ENCODE data around the gene FCER2. TPM values are rescaled to one million over a fixed set of nuclear protein-coding genes. Genes with fewer than 3 reads are reported as not detected.

Gene FCER2
- total RNA-seq, 1 experiment from 2014 or later = 0.48 TPM

DNA sequence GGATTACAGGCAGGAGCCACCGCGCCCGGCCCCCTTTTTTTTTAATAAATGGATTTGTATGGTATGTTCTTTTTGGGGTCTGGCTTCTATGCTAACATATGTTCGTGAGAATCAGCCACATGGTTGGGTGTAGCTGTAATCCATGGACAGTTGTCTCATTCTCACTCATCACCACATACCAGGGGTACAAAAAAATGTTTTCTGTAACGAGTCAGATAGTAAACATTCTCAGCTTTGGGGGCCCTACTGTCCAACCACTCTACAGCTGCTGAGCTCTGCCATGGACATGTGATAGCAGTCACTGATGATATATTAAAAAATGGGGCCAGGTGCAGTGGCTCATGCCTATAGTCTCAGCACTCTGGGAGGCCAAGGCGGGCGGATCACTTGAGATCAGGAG, 38.2 kb downstream of the FCER2 start (continued):
- TF ChIP-seq IRF2 (CRISPR knock-in tag; IDR thresholded peaks at IDR 0.05; ENCODE audit: borderline replicate concordance, low read depth) (no peak), PRRX2 (CRISPR knock-in tag; IDR thresholded peaks at IDR 0.05) (no peak), FOXJ3 (CRISPR knock-in tag; IDR thresholded peaks at IDR 0.05; ENCODE audit: borderline replicate concordance) (no peak), ZNF317 (CRISPR knock-in tag; IDR thresholded peaks at IDR 0.05; ENCODE audit: borderline replicate concordance, low read depth) (no peak), NR2C2 (CRISPR knock-in tag; IDR thresholded peaks at IDR 0.05) (no peak), SOX15 (CRISPR knock-in tag; IDR thresholded peaks at IDR 0.05) (no peak), NFYB (CRISPR knock-in tag; conservative IDR thresholded peaks at IDR 0.05; ENCODE audit: low read depth) (no peak), AFF4 (CRISPR knock-in tag; IDR thresholded peaks at IDR 0.05; ENCODE audit: borderline replicate concordance) (no peak), TP53 (CRISPR knock-in tag; IDR thresholded peaks at IDR 0.05) (no peak)

DNA sequence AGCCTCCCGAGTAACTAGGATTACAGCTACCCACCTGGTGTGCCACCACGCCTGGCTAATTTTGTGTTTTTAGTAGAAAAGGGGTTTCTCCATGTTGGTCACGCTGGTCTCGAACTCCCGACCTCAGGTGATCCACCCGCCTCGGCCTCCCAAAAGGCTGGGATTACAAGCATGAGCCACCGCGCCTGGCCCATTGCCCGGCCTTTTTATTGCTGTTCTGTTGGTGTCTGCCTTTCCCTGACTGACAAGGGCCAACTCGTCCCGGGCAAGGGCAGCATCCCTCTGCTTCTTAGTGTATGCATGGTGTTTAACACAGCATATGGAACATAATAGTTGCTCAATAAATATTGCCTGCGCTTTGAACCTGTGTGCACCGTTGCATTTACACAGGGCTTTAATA, 39.3 kb downstream of the FCER2 start:
- Mint-ChIP-seq H3K27ac (no peak overlapping the region), H3K4me3 (no peak overlapping the region), H3K36me3 (no peaks in the 10 kb centered on the region), H3K27me3 (ENCODE audit: low read depth) (peaks cover 39% of the 10 kb centered on the region), H3K9me3 (no peaks in the 10 kb centered on the region), H3K4me1 (no peaks in the 10 kb centered on the region)
- ATAC-seq (no peak), DNase-seq (ENCODE audit: low spot score) (no peak)
- POLR2A ChIA-PET = no interaction called here
- TF ChIP-seq, protein P1, sequence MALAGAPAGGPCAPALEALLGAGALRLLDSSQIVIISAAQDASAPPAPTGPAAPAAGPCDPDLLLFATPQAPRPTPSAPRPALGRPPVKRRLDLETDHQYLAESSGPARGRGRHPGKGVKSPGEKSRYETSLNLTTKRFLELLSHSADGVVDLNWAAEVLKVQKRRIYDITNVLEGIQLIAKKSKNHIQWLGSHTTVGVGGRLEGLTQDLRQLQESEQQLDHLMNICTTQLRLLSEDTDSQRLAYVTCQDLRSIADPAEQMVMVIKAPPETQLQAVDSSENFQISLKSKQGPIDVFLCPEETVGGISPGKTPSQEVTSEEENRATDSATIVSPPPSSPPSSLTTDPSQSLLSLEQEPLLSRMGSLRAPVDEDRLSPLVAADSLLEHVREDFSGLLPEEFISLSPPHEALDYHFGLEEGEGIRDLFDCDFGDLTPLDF (CRISPR knock-in tag; IDR thresholded peaks at IDR 0.05) = no peak
- no peak for TF ChIP-seq MAX (CRISPR knock-in tag; IDR thresholded peaks at IDR 0.05)
- TF ChIP-seq ETV6 (CRISPR knock-in tag; IDR thresholded peaks at IDR 0.05) = no peak
- no peak for TF ChIP-seq TP53 (CRISPR knock-in tag; IDR thresholded peaks at IDR 0.05)
- no peak for TF ChIP-seq JAZF1 (CRISPR knock-in tag; IDR thresholded peaks at IDR 0.05)
- CTCF ChIA-PET = interaction anchor here (0.8 kb wide), 1 partner anchor 94 kb away, joined by 3 read pairs; no protein-coding TSS in a partner anchor

GRCh38 chr19:7661744-7662538, 40.0 kb downstream of the FCER2 start:
- TF ChIP-seq NR1H2 (CRISPR knock-in tag; IDR thresholded peaks at IDR 0.05) (no peak), ZNF121 (CRISPR knock-in tag; IDR thresholded peaks at IDR 0.05) (no peak), ZNF138 (CRISPR knock-in tag; conservative IDR thresholded peaks at IDR 0.05) (no peak), SMAD4 (CRISPR knock-in tag; IDR thresholded peaks at IDR 0.05) (no peak), FOXK1 (CRISPR knock-in tag; IDR thresholded peaks at IDR 0.05) (no peak)
- TF ChIP-seq, protein P2, sequence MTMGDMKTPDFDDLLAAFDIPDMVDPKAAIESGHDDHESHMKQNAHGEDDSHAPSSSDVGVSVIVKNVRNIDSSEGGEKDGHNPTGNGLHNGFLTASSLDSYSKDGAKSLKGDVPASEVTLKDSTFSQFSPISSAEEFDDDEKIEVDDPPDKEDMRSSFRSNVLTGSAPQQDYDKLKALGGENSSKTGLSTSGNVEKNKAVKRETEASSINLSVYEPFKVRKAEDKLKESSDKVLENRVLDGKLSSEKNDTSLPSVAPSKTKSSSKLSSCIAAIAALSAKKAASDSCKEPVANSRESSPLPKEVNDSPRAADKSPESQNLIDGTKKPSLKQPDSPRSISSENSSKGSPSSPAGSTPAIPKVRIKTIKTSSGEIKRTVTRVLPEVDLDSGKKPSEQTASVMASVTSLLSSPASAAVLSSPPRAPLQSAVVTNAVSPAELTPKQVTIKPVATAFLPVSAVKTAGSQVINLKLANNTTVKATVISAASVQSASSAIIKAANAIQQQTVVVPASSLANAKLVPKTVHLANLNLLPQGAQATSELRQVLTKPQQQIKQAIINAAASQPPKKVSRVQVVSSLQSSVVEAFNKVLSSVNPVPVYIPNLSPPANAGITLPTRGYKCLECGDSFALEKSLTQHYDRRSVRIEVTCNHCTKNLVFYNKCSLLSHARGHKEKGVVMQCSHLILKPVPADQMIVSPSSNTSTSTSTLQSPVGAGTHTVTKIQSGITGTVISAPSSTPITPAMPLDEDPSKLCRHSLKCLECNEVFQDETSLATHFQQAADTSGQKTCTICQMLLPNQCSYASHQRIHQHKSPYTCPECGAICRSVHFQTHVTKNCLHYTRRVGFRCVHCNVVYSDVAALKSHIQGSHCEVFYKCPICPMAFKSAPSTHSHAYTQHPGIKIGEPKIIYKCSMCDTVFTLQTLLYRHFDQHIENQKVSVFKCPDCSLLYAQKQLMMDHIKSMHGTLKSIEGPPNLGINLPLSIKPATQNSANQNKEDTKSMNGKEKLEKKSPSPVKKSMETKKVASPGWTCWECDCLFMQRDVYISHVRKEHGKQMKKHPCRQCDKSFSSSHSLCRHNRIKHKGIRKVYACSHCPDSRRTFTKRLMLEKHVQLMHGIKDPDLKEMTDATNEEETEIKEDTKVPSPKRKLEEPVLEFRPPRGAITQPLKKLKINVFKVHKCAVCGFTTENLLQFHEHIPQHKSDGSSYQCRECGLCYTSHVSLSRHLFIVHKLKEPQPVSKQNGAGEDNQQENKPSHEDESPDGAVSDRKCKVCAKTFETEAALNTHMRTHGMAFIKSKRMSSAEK (CRISPR knock-in tag; IDR thresholded peaks at IDR 0.05; ENCODE audit: borderline replicate concordance) = no peak
- no peak overlapping the region for H3K27ac Mint-ChIP-seq
- peaks cover 31% of the 10 kb centered on the region for H3K27me3 Mint-ChIP-seq (ENCODE audit: low read depth)
- POLR2A ChIA-PET = no interaction called here
- no peak for ATAC-seq
- DNase-seq (ENCODE audit: low spot score) = no peak
- H3K9me3 Mint-ChIP-seq = no peaks in the 10 kb centered on the region
- H3K36me3 Mint-ChIP-seq = no peaks in the 10 kb centered on the region
- CTCF ChIA-PET = interaction anchor here (1.3 to 1.7 kb wide), 2 partner anchors 10 to 19 kb away, joined by 5 to 12 read pairs; partner anchors contain the start of gene TRAPPC5
- no peak overlapping the region for H3K4me3 Mint-ChIP-seq
- H3K4me1 Mint-ChIP-seq = no peaks in the 10 kb centered on the region

Data from WTC11 (cell line).